Measurements from ENCODE around the gene ATG7.
"Not testable (repeated sequence)": the region's sequence is repeated elsewhere in the genome, so short reads cannot be mapped to it uniquely, and the experiment has no call there.

Gene ATG7

GRCh38 chr3:11457135-11457534, 184.9 kb downstream of the ATG7 start:
- DNase-seq (ENCODE audit: low spot score), result no peak
- Mint-ChIP-seq H3K36me3 (ENCODE audit: low read depth) (peaks cover 1% of the 10 kb centered on the region), H3K4me3 (no peak overlapping the region), H3K4me1 (ENCODE audit: low read depth) (no peaks in the 10 kb centered on the region), H3K27me3 (ENCODE audit: low read depth) (no peaks in the 10 kb centered on the region), H3K9me3 (no peaks in the 10 kb centered on the region), H3K27ac (no peak overlapping the region)

GRCh38 chr3:11459186-11459824, 187.1 kb downstream of the ATG7 start:
- Mint-ChIP-seq H3K27ac (no peak overlapping the region), H3K4me3 (no peak overlapping the region), H3K27me3 (ENCODE audit: low read depth) (no peaks in the 10 kb centered on the region), H3K36me3 (ENCODE audit: low read depth) (peaks cover 1% of the 10 kb centered on the region), H3K9me3 (no peaks in the 10 kb centered on the region), H3K4me1 (ENCODE audit: low read depth) (no peaks in the 10 kb centered on the region)
- DNase-seq (ENCODE audit: low spot score), result no peak

GRCh38 chr3:11461226-11461625, 189.0 kb downstream of the ATG7 start:
- Mint-ChIP-seq H3K4me3 (no peak overlapping the region), H3K27ac (no peak overlapping the region), H3K36me3 (ENCODE audit: low read depth) (peaks cover 1% of the 10 kb centered on the region), H3K4me1 (ENCODE audit: low read depth) (no peaks in the 10 kb centered on the region), H3K9me3 (no peaks in the 10 kb centered on the region), H3K27me3 (ENCODE audit: low read depth) (no peaks in the 10 kb centered on the region)
- no peak for DNase-seq (ENCODE audit: low spot score)

- H3K27me3 Mint-ChIP-seq (ENCODE audit: low read depth), result not testable (repeated sequence)
These were observed 190.5 kb downstream of the ATG7 start for GRCh38 chr3:11462673-11463072.

GRCh38 chr3:11463591-11463990, 191.4 kb downstream of the ATG7 start:
- Mint-ChIP-seq H3K36me3 (ENCODE audit: low read depth) (peaks cover 3% of the 10 kb centered on the region), H3K27me3 (ENCODE audit: low read depth) (no peaks in the 10 kb centered on the region), H3K9me3 (no peaks in the 10 kb centered on the region), H3K4me3 (no peak overlapping the region), H3K4me1 (ENCODE audit: low read depth) (no peaks in the 10 kb centered on the region), H3K27ac (no peak overlapping the region)
- DNase-seq (ENCODE audit: low spot score), result no peak

More at GRCh38 chr3:11462673-11463072, 190.5 kb downstream of the ATG7 start:
- not testable (repeated sequence) for H3K4me3 Mint-ChIP-seq; H3K9me3 Mint-ChIP-seq; H3K4me1 Mint-ChIP-seq (ENCODE audit: low read depth); DNase-seq (ENCODE audit: low spot score); H3K36me3 Mint-ChIP-seq (ENCODE audit: low read depth); H3K27ac Mint-ChIP-seq

- Mint-ChIP-seq H3K4me1 (ENCODE audit: low read depth) (no peaks in the 10 kb centered on the region), H3K4me3 (no peak overlapping the region), H3K36me3 (ENCODE audit: low read depth) (peaks cover 3% of the 10 kb centered on the region), H3K27me3 (ENCODE audit: low read depth) (no peaks in the 10 kb centered on the region), H3K27ac (no peak overlapping the region), H3K9me3 (no peaks in the 10 kb centered on the region)
- DNase-seq (ENCODE audit: low spot score), result no peak
These were observed 192.2 kb downstream of the ATG7 start for GRCh38 chr3:11464356-11464755.

- DNase-seq (ENCODE audit: low spot score), result no peak
- Mint-ChIP-seq H3K4me1 (ENCODE audit: low read depth) (no peaks in the 10 kb centered on the region), H3K4me3 (no peak overlapping the region)
These were observed 193.8 kb downstream of the ATG7 start for GRCh38 chr3:11465744-11466616.

GRCh38 chr3:11467875-11468274, 195.7 kb downstream of the ATG7 start:
- no peak overlapping the region for H3K4me3 Mint-ChIP-seq
- H3K36me3 Mint-ChIP-seq (ENCODE audit: low read depth), result peaks cover 2% of the 10 kb centered on the region
- H3K27ac Mint-ChIP-seq, result no peak overlapping the region
- no peaks in the 10 kb centered on the region for H3K27me3 Mint-ChIP-seq (ENCODE audit: low read depth)
- no peak for DNase-seq (ENCODE audit: low spot score)
- H3K4me1 Mint-ChIP-seq (ENCODE audit: low read depth), result no peaks in the 10 kb centered on the region
- no peaks in the 10 kb centered on the region for H3K9me3 Mint-ChIP-seq

More at GRCh38 chr3:11465744-11466616, 193.8 kb downstream of the ATG7 start:
- no peak overlapping the region for H3K27ac Mint-ChIP-seq
- no peaks in the 10 kb centered on the region for H3K27me3 Mint-ChIP-seq (ENCODE audit: low read depth)
- H3K36me3 Mint-ChIP-seq (ENCODE audit: low read depth), result peaks cover 2% of the 10 kb centered on the region
- no peaks in the 10 kb centered on the region for H3K9me3 Mint-ChIP-seq

GRCh38 chr3:11470031-11470853, 198.0 kb downstream of the ATG7 start:
- Mint-ChIP-seq H3K4me1 (ENCODE audit: low read depth) (no peaks in the 10 kb centered on the region), H3K27ac (no peak overlapping the region), H3K27me3 (ENCODE audit: low read depth) (no peaks in the 10 kb centered on the region), H3K36me3 (ENCODE audit: low read depth) (peaks cover 2% of the 10 kb centered on the region), H3K9me3 (no peaks in the 10 kb centered on the region), H3K4me3 (no peak overlapping the region)
- no peak for DNase-seq (ENCODE audit: low spot score)

GRCh38 chr3:11475324-11475723, 203.1 kb downstream of the ATG7 start:
- no peak for DNase-seq (ENCODE audit: low spot score)
- Mint-ChIP-seq H3K27me3 (ENCODE audit: low read depth) (no peaks in the 10 kb centered on the region), H3K36me3 (ENCODE audit: low read depth) (no peaks in the 10 kb centered on the region), H3K9me3 (no peaks in the 10 kb centered on the region), H3K4me1 (ENCODE audit: low read depth) (peaks cover 4% of the 10 kb centered on the region), H3K4me3 (no peak overlapping the region), H3K27ac (no peak overlapping the region)

- Mint-ChIP-seq H3K4me3 (no peak overlapping the region), H3K36me3 (ENCODE audit: low read depth) (no peaks in the 10 kb centered on the region)
These were observed 204.5 kb downstream of the ATG7 start for GRCh38 chr3:11476735-11477144.

GRCh38 chr3:11477407-11477911, 205.3 kb downstream of the ATG7 start:
- Mint-ChIP-seq H3K4me3 (no peak overlapping the region), H3K27ac (no peak overlapping the region), H3K9me3 (no peaks in the 10 kb centered on the region), H3K4me1 (ENCODE audit: low read depth) (peaks cover 4% of the 10 kb centered on the region), H3K27me3 (ENCODE audit: low read depth) (no peaks in the 10 kb centered on the region), H3K36me3 (ENCODE audit: low read depth) (no peaks in the 10 kb centered on the region)
- DNase-seq (ENCODE audit: low spot score), result no peak

More at GRCh38 chr3:11476735-11477144, 204.5 kb downstream of the ATG7 start:
- Mint-ChIP-seq H3K27ac (no peak overlapping the region), H3K27me3 (ENCODE audit: low read depth) (no peaks in the 10 kb centered on the region), H3K9me3 (no peaks in the 10 kb centered on the region), H3K4me1 (ENCODE audit: low read depth) (peaks cover 4% of the 10 kb centered on the region)
- no peak for DNase-seq (ENCODE audit: low spot score)

GRCh38 chr3:11478167-11478566, 206.0 kb downstream of the ATG7 start:
- Mint-ChIP-seq H3K27ac (no peak overlapping the region), H3K9me3 (no peaks in the 10 kb centered on the region), H3K4me3 (no peak overlapping the region), H3K27me3 (ENCODE audit: low read depth) (no peaks in the 10 kb centered on the region), H3K4me1 (ENCODE audit: low read depth) (peaks cover 4% of the 10 kb centered on the region), H3K36me3 (ENCODE audit: low read depth) (no peaks in the 10 kb centered on the region)
- no peak for DNase-seq (ENCODE audit: low spot score)

- Mint-ChIP-seq H3K4me1 (ENCODE audit: low read depth) (peaks cover 4% of the 10 kb centered on the region), H3K36me3 (ENCODE audit: low read depth) (no peaks in the 10 kb centered on the region)
These were observed 207.0 kb downstream of the ATG7 start for GRCh38 chr3:11479221-11479620.

More at GRCh38 chr3:11479221-11479620, 207.0 kb downstream of the ATG7 start:
- Mint-ChIP-seq H3K27me3 (ENCODE audit: low read depth) (no peaks in the 10 kb centered on the region), H3K27ac (no peak overlapping the region), H3K9me3 (peaks cover 4% of the 10 kb centered on the region), H3K4me3 (no peak overlapping the region)
- DNase-seq (ENCODE audit: low spot score), result no peak
